KBM-7 (cell line): Measurements from ENCODE around the gene SH3D19.
"Not testable (repeated sequence)": the region's sequence is repeated elsewhere in the genome, so short reads cannot be mapped to it uniquely, and the experiment has no call there.

ENCODE experiments used
- DNase-seq: peaks from one replicate; pipeline ENCODE4 v3.0.0-alpha.2; 2015
- in situ Hi-C: fragments of 300-500 bp; cut with MboI; formaldehyde crosslinking; loops from 2 replicates; pipeline ENCODE4 v1.14.3; 2020; ENCODE audit warnings: low sequenced_read_pairs, low pct_unique_long_range_greater_than_20kb, mixed read lengths

Gene SH3D19

DNA sequence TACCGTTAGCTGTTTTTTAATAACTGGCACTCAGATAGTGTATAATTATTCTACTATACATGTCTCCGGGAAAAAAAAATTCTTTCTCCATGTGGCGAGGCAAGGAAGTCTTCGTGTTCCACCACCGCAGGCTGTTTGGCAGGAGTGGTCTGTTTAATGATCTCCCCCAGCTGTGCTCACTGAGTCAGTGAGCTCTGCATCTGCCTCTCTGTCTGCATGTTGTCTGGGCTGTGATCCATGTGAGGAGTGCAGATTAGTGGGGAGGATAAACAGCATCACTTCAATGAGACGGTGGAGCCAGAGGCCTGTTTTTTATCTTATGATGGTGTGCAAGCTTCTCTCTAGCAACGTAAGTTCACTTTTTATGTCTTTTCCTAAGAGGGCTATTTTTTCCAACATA lies 156.2 kb downstream of the SH3D19 start:
- DNase-seq = no peak
- in situ Hi-C loops = no loop called here

DNA sequence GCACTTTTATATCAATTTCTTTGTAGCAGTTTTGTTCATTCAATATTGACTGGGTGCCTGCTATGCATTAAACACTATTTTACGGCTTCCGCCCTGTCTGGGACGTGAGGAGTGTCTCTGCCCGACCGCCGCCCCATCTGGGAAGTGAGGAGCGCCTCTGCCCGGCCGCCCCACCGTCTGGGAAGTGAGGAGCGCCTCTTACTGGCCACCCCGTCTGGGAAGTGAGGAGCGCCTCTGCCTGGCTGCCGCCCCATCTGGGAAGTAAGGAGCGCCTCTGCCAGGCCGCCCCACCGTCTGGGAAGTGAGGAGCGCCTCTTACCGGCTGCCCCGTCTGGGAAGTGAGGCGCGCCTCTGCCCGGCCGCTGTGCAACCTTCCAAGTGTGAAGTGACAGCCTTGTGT lies 157.8 kb downstream of the SH3D19 start:
- DNase-seq = no peak
- in situ Hi-C loops = no loop called here

DNA sequence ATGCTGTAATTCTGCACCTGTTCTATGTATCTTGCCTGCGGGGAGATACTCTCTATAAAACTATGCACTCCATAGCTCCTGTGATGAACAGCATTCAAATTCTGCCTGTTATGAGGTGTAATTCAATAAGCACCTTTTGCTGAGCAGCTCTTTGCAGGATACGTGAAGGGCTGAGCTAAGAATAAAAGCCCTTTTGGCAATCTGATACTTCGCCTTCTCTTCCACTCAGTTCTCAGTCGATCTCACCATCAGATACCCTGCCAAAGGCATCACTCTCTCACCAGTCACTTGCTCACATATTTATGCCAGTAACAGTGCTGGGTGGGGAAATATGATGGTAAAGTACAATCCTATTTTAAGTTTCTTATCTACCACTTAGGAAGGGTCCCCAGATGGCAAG lies 158.8 kb downstream of the SH3D19 start:
- DNase-seq = no peak
- in situ Hi-C loops = no loop called here

DNA sequence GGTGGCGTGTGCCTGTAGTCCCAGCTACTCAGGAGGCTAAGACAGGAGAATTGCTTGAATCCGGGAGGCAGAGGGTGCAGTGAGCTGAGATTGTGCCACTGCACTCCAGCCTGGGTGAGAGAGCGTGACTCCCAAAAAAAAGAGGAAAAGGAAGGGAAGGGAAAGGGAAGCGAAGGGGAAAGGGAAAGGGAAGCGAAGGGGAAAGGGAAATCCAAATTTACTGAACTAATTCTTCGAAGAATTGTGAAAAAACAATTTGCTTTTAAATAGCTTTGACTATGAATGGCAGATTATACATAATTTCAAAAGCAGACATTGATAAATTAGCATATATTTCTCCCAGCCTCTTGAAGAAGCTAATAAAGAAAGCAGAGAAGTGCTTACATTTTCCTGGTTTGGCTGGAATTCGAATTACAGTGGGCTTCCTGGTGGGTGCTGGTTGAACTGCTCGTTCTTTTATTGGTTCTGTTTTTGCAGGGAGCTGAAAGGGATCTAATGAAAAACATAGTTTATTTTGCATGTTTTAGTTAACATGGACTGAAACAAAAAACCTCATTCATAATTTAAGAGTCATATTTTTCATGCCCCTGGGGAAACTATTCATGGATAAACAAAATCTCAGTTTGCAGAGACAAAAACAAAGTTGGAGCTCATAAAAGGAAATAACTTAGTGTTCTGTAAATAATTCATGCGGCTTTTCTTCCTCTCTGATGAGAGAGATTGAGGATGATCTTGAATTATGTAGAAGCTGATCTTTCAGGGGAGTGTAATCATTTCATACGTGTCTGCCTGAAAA lies 160.0 kb downstream of the SH3D19 start:
- in situ Hi-C loops = no loop called here
- no peak for DNase-seq

DNA sequence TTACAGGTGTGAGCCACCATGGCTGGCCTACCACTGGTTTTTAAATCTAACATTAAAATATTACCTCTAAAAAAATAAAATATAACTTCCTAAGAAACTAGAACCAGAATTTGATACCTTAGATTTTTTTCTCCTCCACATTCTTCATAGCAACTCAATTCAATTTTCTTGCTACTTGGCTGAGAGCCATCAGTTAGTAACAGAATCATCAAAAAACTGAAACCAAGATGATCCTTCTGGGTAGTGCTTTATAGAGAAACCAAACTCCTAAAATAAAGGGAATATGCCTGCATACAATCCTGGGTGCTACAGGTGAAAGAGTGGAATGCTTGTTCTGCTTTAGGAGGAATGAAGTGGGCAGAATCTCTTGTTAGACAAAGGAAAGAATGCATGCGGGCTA lies 161.6 kb downstream of the SH3D19 start:
- no peak for DNase-seq
- in situ Hi-C loops = no loop called here

DNA sequence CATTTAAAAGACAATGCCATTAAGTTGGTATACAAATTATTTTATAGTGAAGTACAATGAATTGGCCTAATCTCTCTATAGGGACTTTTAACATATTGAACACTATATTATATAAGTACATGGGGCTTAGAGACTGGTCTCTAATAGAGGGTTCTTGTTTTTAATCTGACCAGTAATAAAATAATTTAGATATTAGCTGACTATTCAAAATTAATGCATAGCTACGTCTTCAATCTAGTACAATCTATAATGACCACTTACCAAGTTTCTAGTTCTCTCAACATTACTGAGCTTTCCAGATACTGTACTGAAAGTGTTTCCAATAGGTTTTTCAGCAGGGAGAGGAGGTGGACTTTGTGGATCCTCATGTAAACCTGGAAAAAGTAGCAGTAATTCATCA lies 166.4 kb downstream of the SH3D19 start:
- in situ Hi-C loops = no loop called here
- no peak for DNase-seq

DNA sequence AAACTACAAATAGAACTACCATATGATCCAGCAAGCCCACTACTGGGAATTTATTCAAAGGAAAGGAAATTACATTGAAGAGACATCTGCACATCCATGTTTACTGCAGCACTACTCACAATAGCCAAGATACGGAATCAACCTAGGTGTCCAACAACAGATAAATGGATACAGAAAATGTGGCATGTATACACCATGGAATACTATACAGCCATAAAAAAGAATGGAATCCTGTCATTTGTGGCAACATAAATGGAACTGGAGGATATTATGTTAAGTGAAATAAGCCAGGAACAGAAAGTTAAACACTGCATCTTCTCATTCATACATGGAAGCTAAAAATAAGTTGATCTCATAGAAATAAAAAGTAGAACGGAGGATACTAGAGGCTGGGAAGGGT lies 167.9 kb downstream of the SH3D19 start:
- in situ Hi-C loops = no loop called here
- DNase-seq = no peak

DNA sequence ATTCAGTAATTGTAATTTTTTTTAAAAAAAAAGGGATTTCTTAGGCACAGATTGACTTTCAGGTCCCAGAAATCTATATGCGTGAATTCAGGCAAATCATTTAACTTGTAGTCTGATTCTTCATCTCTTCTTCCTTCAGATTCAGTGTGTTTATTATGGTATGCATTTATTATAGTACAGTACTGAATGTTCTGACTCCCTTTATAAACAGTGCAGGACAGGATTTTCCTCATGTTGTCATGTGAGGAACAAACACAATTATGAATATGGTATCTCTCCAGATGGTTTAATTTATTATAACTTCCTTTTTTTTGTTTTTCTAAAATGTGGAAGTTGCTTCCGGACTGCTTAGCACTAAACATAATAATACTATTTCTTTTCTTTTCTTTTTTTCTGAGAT lies 171.8 kb downstream of the SH3D19 start:
- in situ Hi-C loops = no loop called here
- DNase-seq = no peak

DNA sequence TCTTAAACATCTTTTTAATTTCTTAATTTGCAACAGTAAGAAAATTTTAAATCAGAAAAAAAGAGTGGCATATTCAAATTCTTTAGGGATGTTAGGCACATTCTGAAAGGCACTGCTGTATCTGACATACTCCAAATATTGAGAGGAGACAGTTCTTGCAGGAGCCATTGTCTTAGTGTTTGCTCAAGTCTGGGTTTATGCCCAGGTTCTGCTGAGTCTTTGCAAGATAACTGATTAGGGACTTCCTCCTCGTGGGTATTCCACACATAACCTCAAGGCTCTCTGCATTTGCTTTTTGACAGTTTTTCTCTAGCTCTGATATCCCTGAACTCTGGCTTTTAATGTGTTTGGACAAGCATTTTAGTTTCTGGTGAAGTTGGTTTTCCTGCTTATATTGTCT lies 173.4 kb downstream of the SH3D19 start:
- DNase-seq = no peak
- in situ Hi-C loops = no loop called here

DNA sequence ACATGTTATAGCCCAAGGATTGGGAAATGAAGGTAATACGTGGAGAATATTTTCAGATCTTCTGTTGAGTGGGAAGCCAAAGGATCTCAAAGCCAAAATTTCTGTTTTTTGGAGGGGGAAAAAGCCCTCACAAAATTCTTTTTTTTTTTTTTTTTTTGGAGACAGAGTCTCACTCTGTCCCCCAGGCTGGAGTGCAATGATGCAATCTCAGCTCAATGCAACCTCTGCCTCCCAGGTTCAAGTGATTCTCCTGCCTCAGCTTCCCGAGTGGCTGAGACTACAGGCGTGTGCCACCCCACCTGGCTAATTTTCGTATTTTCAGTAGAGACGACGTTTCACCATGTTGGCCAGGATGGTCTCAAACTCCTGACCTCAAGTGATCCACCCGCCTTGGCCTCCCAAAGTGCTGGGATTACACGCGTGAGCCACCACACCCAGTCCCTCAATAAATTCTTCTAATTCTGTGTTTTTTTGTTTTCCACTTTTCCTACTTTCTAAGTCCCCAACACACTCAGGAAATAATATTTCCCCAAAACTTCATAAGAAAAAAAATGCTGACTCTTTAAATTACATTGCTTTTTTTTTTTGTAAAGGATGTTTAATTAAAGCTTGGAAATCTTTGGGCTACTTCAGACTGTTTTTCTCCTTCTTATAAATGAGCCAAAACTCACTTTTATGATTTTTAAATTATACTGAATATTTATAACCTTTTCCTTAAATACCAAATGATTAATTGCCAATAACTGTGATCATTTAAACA lies 174.4 kb downstream of the SH3D19 start:
- in situ Hi-C loops = no loop called here
- DNase-seq = no peak

DNA sequence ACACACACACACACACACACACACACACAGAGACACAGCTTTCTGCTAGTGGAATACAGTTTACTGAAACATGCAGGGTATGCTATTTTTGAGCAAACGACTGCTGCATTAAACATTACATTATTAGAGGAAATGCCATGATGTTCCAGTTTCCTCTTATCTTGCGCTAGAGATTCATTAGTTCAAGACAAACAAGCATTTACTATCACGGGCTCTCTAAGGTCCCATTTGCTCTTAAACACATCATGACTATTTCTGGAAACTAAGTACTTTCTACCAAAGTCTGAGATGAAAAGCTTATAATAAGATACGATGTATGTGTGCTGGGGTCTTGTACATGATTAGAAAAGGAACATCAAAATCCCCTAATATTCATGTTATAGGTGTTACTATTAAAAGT lies 177.1 kb downstream of the SH3D19 start:
- no peak for DNase-seq
- in situ Hi-C loops = no loop called here

DNA sequence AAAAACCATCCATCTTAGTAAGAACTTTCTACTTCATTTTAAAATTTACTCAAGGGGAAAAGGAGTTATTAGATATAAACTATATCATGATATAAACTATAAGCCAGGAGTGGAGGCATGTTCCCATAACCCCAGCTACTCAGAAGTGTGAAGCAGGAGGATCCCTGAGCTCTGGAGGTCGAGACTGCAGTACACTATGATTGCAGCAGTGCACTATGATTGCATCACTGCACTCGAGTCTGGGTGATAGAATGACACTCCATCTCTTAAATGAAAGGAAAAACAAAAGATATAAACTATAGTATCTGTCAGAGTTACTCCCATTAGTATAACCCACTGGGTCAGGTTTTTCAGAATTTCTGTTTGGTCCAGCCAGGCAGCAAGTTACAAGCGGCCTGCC lies 178.4 kb downstream of the SH3D19 start:
- DNase-seq = no peak
- in situ Hi-C loops = no loop called here

DNA sequence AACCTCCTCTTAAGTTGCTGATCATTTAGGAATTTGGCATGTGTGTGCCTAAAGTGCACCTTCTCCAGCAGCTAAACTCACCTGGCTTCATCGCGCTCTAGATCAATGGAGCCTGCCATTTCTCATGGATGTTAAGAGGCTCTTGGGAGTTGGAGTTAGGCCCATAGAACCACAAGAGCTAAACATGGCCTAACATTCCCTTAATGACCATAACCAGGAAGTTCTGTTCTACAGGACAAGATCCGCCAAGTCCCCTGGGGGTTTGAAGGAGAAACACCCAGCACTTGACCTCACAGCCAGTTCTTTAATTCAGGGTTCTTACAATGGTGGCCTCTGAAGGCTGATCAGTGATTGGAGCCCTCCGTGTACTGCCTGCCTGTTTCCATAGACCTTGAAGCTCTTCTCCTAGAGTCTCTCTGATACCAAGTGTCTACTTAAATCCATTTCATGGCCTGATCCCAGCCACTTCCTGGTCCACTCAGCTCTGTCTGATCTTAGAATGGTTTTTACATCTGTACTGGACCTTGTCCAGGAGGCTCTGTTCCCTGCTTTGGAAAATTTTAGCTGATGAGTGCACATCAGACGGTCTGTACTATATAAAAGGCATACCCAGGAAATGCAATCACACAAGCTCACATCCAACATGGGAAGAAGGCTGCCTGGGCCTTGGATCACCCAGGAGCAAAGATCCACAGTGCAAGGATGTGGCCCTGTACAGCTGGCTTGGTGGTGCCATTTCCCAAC lies 180.9 kb downstream of the SH3D19 start:
- in situ Hi-C loops = no loop called here
- DNase-seq = no peak

DNA sequence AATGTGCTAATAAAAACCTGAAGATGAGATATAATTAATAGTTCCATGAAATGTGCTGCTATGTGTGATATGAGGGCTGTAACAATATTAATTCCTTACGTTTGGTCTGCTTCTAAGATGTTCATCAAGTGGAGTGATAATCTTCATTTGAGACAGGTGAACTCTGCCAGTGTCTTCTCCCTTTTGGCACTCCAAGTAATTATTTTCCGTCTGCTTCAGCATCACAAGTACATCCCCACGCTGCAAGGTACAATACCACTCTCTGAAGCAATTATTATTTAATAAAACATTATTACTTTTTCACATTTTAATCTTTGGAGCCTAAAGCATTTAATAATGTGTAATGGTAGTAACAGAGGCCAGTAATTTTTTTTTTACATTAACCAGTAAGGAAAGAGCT lies 181.6 kb downstream of the SH3D19 start:
- no peak for DNase-seq
- in situ Hi-C loops = no loop called here

DNA sequence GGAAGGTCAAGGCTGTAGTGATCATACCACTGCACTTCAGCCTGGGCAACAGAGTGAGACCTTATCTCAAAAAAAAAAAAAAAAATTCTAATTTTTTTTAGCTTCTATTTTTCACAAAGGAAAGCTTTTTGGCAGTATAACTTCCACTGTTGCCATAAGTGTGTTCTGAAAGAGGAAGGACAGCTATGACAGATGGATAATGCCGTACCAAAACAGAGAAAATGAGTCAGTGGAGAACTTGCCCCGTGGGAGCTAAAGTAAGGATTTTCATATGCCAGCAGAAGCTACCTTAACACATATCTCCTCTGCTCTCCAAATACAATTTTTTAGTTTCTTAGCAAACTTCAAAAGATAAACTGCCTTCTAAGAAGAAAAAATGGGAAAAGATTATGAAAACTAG lies 182.2 kb downstream of the SH3D19 start:
- in situ Hi-C loops = no loop called here

DNA sequence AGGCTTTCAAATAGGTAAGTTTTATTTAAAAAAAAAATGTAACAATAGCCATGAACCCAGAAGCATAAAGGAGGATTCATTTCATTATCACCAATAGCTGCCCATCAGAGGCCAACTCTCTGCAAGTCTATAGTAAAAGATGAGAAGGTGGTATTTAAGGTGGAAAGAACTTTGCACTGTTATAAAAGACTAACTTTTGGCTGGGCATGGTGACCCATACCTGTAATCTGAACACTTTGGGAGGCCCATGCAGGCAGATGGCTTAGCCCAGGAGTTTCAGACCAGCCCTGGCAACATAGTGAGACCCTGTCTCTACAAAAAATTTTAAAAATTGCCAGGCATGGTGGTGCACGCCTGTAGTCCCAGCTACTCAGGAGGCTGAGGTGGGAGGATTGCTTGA lies 182.6 kb downstream of the SH3D19 start:
- no peak for DNase-seq
- in situ Hi-C loops = no loop called here

More for the DNA sequence above, 182.2 kb downstream of the SH3D19 start:
- no peak for DNase-seq

DNA sequence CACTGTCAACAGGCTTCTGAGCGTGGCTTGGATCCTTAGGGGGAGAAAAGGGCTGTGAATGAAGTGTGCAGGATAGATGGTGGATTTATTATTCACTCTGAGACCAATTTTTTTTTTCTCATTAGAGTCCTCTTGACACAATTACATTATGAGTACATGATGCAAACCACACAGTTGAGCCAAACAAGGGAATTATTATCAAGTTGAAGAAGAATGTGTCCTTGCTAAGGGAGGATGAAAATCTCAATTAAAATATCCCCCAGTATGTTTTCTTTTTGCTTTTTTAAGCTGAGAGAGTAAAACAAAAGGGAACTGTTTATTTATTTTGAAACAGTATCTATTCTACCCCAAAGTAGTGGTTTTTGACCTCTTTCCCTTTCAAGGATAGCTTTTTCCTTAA lies 185.6 kb downstream of the SH3D19 start:
- in situ Hi-C loops = no loop called here
- no peak for DNase-seq

DNA sequence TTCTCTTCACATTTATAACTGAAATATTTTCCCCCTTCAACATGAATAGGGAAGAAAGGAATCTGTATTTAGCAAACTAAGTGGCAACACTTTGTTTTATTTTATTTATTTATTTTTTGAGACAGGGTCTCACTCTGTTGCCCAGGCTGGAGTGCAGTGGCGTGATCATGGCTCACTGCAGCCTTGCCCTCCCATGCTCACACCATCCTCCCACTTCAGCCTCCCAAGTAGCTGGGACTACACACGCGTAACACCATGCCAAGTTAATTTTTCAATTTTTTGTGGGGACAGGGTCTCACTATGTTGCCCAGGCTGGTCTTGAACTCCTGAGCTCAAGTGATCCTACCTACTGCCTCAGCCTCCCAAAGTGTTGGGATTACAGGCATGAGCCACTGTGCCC lies 189.4 kb downstream of the SH3D19 start:
- in situ Hi-C loops, DNase-seq: not testable (repeated sequence)

DNA sequence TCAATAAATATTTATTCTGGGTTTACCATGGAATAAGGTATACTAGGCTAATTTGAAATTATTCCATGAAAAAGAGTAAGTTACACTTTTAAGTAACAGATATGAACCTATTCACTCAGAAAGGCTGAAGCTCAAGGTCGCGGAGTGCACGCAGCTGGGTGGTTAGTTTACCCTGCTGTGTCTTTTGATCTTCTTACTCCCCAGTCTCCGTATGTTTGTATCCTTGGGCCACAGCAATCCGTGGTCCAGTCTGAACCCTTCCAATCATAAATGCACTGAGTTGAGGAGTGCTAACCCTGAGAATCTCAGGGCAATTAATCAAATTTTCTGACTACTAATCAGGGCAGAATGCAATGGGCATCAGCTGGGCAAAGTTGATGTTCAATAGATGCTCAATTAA lies 192.1 kb downstream of the SH3D19 start:
- DNase-seq = no peak
- in situ Hi-C loops = no loop called here

DNA sequence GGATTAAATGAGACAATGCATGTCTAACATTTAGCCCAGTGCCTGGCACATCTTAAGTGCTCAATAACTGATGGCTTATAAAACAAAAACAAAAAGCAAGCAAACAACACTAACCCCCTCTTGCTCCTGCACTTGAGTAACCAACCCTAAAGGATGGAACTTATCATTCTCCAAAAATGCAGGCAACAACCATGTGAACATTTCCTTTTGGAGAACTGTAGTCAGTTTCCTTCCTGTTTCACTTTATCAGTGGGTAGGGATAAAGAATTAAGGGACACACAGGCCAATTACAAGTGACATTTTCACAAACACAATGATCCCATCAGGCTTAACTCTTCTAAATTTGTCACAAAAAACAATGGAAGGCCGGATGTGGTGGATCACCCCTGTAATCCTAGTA lies 195.6 kb downstream of the SH3D19 start:
- in situ Hi-C loops = no loop called here
- DNase-seq = no peak
